HepG2 (cell line): Measurements from ENCODE around the gene TMOD2. TPM values are rescaled to one million over a fixed set of nuclear protein-coding genes. Genes with fewer than 3 reads are reported as not detected.

Experiments
- ATAC-seq: fragments of 200-7000 bp; cut with Tn5 transposase; 3 replicates; pipeline ENCODE4 v1.9.1; 2020; ENCODE audit warnings: mild to moderate bottlenecking, moderate library complexity
- Bru-seq: library from RNA; stranded (reverse); fragments of 400-500 nt; gene quantifications from one replicate; lab custom pipeline; 2021; lab: Mats Ljungman, UMichigan
- BruChase-seq, 2 experiments: library from RNA; stranded (reverse); fragments of 400-500 nt; gene quantifications; one replicate each; lab custom pipeline; 2021; lab: Mats Ljungman, UMichigan
- BruUV-seq: library from RNA; stranded (reverse); fragments of 400-500 nt; replicated peaks from 2 replicates; lab custom pipeline; 2021; lab: Mats Ljungman, UMichigan
- CTCF ChIA-PET: fragments of 300-600 bp; formaldehyde crosslinking; extraction: SDS; loops from one replicate; lab custom pipeline; 2021; ENCODE audit warnings: low total read pairs, inconsistent platforms, low intra/inter-chr PET ratio; lab: Yijun Ruan, JAX
- POLR2A ChIA-PET: fragments of 350-600 bp; sonication (Branson Sonifier 250); formaldehyde crosslinking; loops from one replicate; lab custom pipeline; 2020; ENCODE audit warnings: antibody characterized with exemption, inconsistent platforms; lab: Yijun Ruan, JAX
- DNase-seq: peaks from one replicate; pipeline ENCODE4 v3.0.0-alpha.2; 2015; ENCODE audit warnings: low spot score
- FAIRE-seq: peaks from 3 replicates; lab custom pipeline; 2011; peaks lifted over from hg19 to GRCh38; lab: Jason Lieb, UNC
- H2AFZ ChIP-seq: one replicate; pipeline ENCODE4 v1.6.1; 2011; ENCODE audit warnings: low read length, inconsistent platforms
- H3K27ac ChIP-seq: fragments of 300-600 bp; 3 replicates; pipeline ENCODE4 v1.8.0; 2011; ENCODE audit warnings: mixed run types, mild to moderate bottlenecking, mixed read lengths, low read length, inconsistent platforms; ENCODE audit not compliant: insufficient read depth; ENCODE audit errors: extremely low read length
- H3K27me3 ChIP-seq, 2 experiments: fragments of 200-600 bp in 1 of 2; 2 replicates in 1 of 2; 3 replicates in 1 of 2; pipeline versions ENCODE4 v1.6.0 to v1.8.0; 2011; ENCODE audit warnings: low read length in 2 of 2, mild to moderate bottlenecking in 2 of 2, moderate library complexity in 2 of 2, inconsistent platforms in 1 of 2; ENCODE audit not compliant: insufficient read depth in 2 of 2, control insufficient read depth in 1 of 2
- H3K36me3 ChIP-seq, 2 experiments: fragments of 200-600 bp in 1 of 2; replicated peaks in 1 of 2; 2 replicates in 1 of 2; 3 replicates in 1 of 2; pipeline versions ENCODE4 v1.5.1 to v1.8.0; 2011; ENCODE audit warnings: low read length in 2 of 2, inconsistent platforms in 1 of 2; ENCODE audit not compliant: insufficient read depth in 2 of 2, control insufficient read depth in 1 of 2
- H3K4me1 ChIP-seq: 2 replicates; pipeline ENCODE4 v1.5.1; 2012; ENCODE audit warnings: low read length, inconsistent platforms; ENCODE audit not compliant: insufficient read depth
- H3K4me2 ChIP-seq: 2 replicates; pipeline ENCODE4 v1.6.0; 2011; ENCODE audit warnings: low read depth, low read length, inconsistent platforms
- H3K4me3 ChIP-seq, 3 experiments: fragments of 200-600 bp in 1 of 3; sonication (generic), shearing (Covaris generic) in 1 of 3; replicated peaks in 1 of 3; 2 replicates each; pipeline ENCODE4 v1.5.1; 2011 to 2016; ENCODE audit warnings: low read length in 3 of 3, inconsistent platforms in 2 of 3, low read depth in 2 of 3, mild to moderate bottlenecking in 2 of 3, control low read depth in 1 of 3, mixed read lengths in 1 of 3; ENCODE audit not compliant: insufficient read depth in 1 of 3
- H3K79me2 ChIP-seq: one replicate; pipeline ENCODE4 v1.6.1; 2011; ENCODE audit warnings: low read length, inconsistent platforms; ENCODE audit not compliant: insufficient read depth
- H3K9ac ChIP-seq: 2 replicates; pipeline ENCODE4 v1.6.0; 2011; ENCODE audit warnings: mild to moderate bottlenecking, low read depth, low read length, inconsistent platforms; ENCODE audit not compliant: insufficient read depth
- H3K9me3 ChIP-seq: 2 replicates; pipeline ENCODE4 v1.5.1; 2012; ENCODE audit warnings: mild to moderate bottlenecking, low read length
- H4K20me1 ChIP-seq: 2 replicates; pipeline ENCODE4 v1.6.0; 2011; ENCODE audit warnings: inconsistent platforms, mild to moderate bottlenecking, low read length, moderate library complexity; ENCODE audit not compliant: insufficient read depth
- CBX1 ChIP-seq: IDR thresholded peaks from one replicate; pipeline ENCODE4 v1.6.1; 2016; ENCODE audit warnings: antibody characterized with exemption, low read depth
- HDAC6 ChIP-seq: fragments of 200-600 bp; sonication (generic); IDR thresholded peaks from 2 replicates; pipeline ENCODE4 v1.7.0; 2017; ENCODE audit warnings: mild to moderate bottlenecking, antibody characterized with exemption, low read length, low read depth
- MAZ ChIP-seq, 2 experiments: sonication (generic) in 1 of 2; formaldehyde crosslinking in 1 of 2; IDR thresholded peaks; 2 replicates each; pipeline versions ENCODE4 v1.5.0 to v1.6.1; 2012 to 2020; ENCODE audit warnings: low read depth in 2 of 2, mild to moderate bottlenecking in 2 of 2, borderline replicate concordance in 1 of 2, improper control_type of control experiment in 1 of 2, low read length in 1 of 2, missing genetic modification reagents in 1 of 2, moderate library complexity in 1 of 2
- MLXIP ChIP-seq: sonication (generic); formaldehyde crosslinking; IDR thresholded peaks from 2 replicates; pipeline ENCODE4 v1.9.0; 2021; ENCODE audit warnings: missing genetic modification reagents, borderline replicate concordance
- NFKBIZ ChIP-seq: IDR thresholded peaks from 2 replicates; pipeline ENCODE4 v1.6.1; 2018; ENCODE audit warnings: missing genetic modification reagents, missing compliant biosample characterization
- ZBTB14 ChIP-seq: sonication (generic); formaldehyde crosslinking; IDR thresholded peaks from 2 replicates; pipeline ENCODE4 v1.4.0; 2020; ENCODE audit warnings: missing genetic modification reagents
- ZBTB46 ChIP-seq: sonication (generic); formaldehyde crosslinking; IDR thresholded peaks from 2 replicates; pipeline ENCODE4 v1.4.0; 2020; ENCODE audit warnings: mild to moderate bottlenecking, missing genetic modification reagents, borderline replicate concordance
- ZFP90 ChIP-seq: sonication (generic); formaldehyde crosslinking; IDR thresholded peaks from 2 replicates; pipeline ENCODE4 v1.8.0; 2022; ENCODE audit warnings: missing genetic modification reagents, mild to moderate bottlenecking, inconsistent platforms, borderline replicate concordance
- WGBS: methylation state at CpG from one replicate; pipeline ENCODE4 v1.1.6; 2017; ENCODE audit warnings: low lambda C conversion rate; 5-methylcytosine and 5-hydroxymethylcytosine counted together
- in situ Hi-C: cut with HindIII; loops from 2 replicates; pipeline ENCODE4 v1.10.0; 2017; ENCODE audit warnings: low pct_unique_long_range_greater_than_20kb; ENCODE audit not compliant: extremely low pct_ligation_motif_present
- intact Hi-C: fragments of 100-400 bp; cut with micrococcal nuclease; formaldehyde crosslinking; loops from one replicate; pipeline ENCODE4 v1.10.0; 2022; ENCODE audit not compliant: unreplicated experiment
- long read RNA-seq, 2 experiments: library from RNA in 1 of 2; library from polyadenylated mRNA in 1 of 2; stranded (forward) in 1 of 2; unstranded in 1 of 2; transcript quantifications; one replicate each; pipeline ENCODE4 v2.0.0, GENCODE V29; 2019 to 2022
- polyA minus RNA-seq, 3 experiments: library from RNA; depleted of rRNA, polyadenylated mRNA; stranded (reverse); fragments of >200 nt; gene quantifications; 2 replicates each; pipeline ENCODE4 v1.2.3, GENCODE V29; 2011; ENCODE audit warnings: low replicate concordance in 1 of 3
- polyA plus RNA-seq, 8 experiments: library from polyadenylated mRNA; depleted of rRNA in 3 of 8; stranded (reverse) in 7 of 8; unstranded in 1 of 8; fragments of >200 nt; fragmentation: Illumina TruSeq in 4 of 8; extraction: Trizol in 4 of 8; gene quantifications; 2 replicates each; pipeline versions ENCODE4 v1.2.1 to v1.2.3, GENCODE V29; 2011 to 2016; ENCODE audit warnings: low read depth in 4 of 8, missing spikeins in 1 of 8, mixed read lengths in 1 of 8; ENCODE audit not compliant: insufficient read depth in 1 of 8
- total RNA-seq, 5 experiments: library from RNA; depleted of rRNA; stranded (reverse); fragments of >200 nt; fragmentation: Illumina TruSeq; extraction: Trizol; gene quantifications; 2 replicates each; pipeline ENCODE4 v1.2.3, GENCODE V29; 2016; ENCODE audit warnings: low read depth in 1 of 5

TMOD2 gene
- 0.02 and 0.14 TPM in 2 replicates for total RNA-seq (2016; rRNA removed; fragmentation: Illumina TruSeq; extraction: Trizol)
- under 0.01 TPM in 1 of 2 replicates, not detected in the other for total RNA-seq (2016; cell fraction: cytosol; rRNA removed; fragmentation: Illumina TruSeq; extraction: Trizol; ENCODE audit: low read depth)
- 0.01 and 0.04 TPM in 2 replicates for total RNA-seq (2016; cell fraction: insoluble cytoplasmic fraction; rRNA removed; fragmentation: Illumina TruSeq; extraction: Trizol)
- 0.03 TPM in 1 of 2 replicates, not detected in the other for total RNA-seq (2016; cell fraction: membrane; rRNA removed; fragmentation: Illumina TruSeq; extraction: Trizol)
- total RNA-seq (2016; cell fraction: nucleus; rRNA removed; fragmentation: Illumina TruSeq; extraction: Trizol): 0.16 TPM in 2 replicates
- polyA plus RNA-seq (2011; rRNA removed): 0.01 and 0.21 TPM in 2 replicates
- polyA plus RNA-seq (2011; cell fraction: cytosol; rRNA removed): 0.05 TPM in 1 of 2 replicates, not detected in the other
- polyA plus RNA-seq (2011; cell fraction: nucleus; rRNA removed): 0.03 and 0.05 TPM in 2 replicates
- polyA plus RNA-seq (2012): 0.04 TPM in 1 of 2 replicates, not detected in the other
- polyA plus RNA-seq (2016; cell fraction: cytosol; fragmentation: Illumina TruSeq; extraction: Trizol; ENCODE audit: low read depth): 0.09 and 0.16 TPM in 2 replicates
- polyA plus RNA-seq (2016; cell fraction: insoluble cytoplasmic fraction; fragmentation: Illumina TruSeq; extraction: Trizol; ENCODE audit: low read depth): 0.02 and 0.17 TPM in 2 replicates
- not detected in 2 replicates for polyA plus RNA-seq (2016; cell fraction: membrane; fragmentation: Illumina TruSeq; extraction: Trizol; ENCODE audit: low read depth)
- polyA plus RNA-seq (2016; cell fraction: nucleus; fragmentation: Illumina TruSeq; extraction: Trizol; ENCODE audit: insufficient read depth, low read depth): not detected in 2 replicates
- polyA minus RNA-seq (2011; rRNA and poly(A)+ RNA removed; ENCODE audit: low replicate concordance): 0.09 TPM in 1 of 2 replicates, not detected in the other
- polyA minus RNA-seq (2011; cell fraction: cytosol; rRNA and poly(A)+ RNA removed): not detected in 2 replicates
- under 0.01 and 0.37 TPM in 2 replicates for polyA minus RNA-seq (2011; cell fraction: nucleus; rRNA and poly(A)+ RNA removed)
- Bru-seq, nascent RNA: percentile 10 among the genes with signal in this experiment
- BruChase-seq, experiment 1, labeled RNA remaining after a 6-hour chase: percentile 12 among the genes with signal in this experiment
- percentile 11 among the genes with signal in this experiment for BruChase-seq, experiment 2, labeled RNA remaining after a 2-hour chase
- long read RNA-seq, experiment 1: 0 reads
- long read RNA-seq, experiment 2, partial matches to known transcripts: 0 of 1 reads
- long read RNA-seq, experiment 2, other reads (novel, unspliced or antisense): 1 of 1 reads

- BruUV-seq: no TSS peak
- Histone ChIP-seq H3K79me2 (no peaks in the 10 kb centered on the region), H3K9me3 (no peaks in the 10 kb centered on the region), H3K4me1 (no peaks in the 10 kb centered on the region), H3K4me3 (peak within 1 kb of the TSS; percentile 44 to 67 (median 55)), H3K9ac (no peak within 1 kb of the TSS), H2AFZ (no peak within 1 kb of the TSS), H3K4me2 (peak within 1 kb of the TSS; percentile 76), H3K36me3 (no peaks in the 10 kb centered on the region), H3K27ac (no peak within 1 kb of the TSS), H4K20me1 (no peaks in the 10 kb centered on the region), H3K27me3 (peaks cover 4 to 63% of the 10 kb centered on the region in 2 experiments; a peak in 4 of 5 replicates)
- CTCF ChIA-PET: no interaction called here
- peak; percentile 91 for ATAC-seq
- no peak for FAIRE-seq
- POLR2A ChIA-PET: no interaction called here
- intact Hi-C loops (no loop called here), in situ Hi-C loops (no loop called here)
- no peak for DNase-seq
- WGBS: 21% methylated on average over 29 of the region's 65 CpGs
- no peak for TF ChIP-seq MAZ (IDR thresholded peaks at IDR 0.05; ENCODE audit: borderline replicate concordance, low read depth, low read length)
- TF ChIP-seq MAZ (CRISPR knock-in tag; IDR thresholded peaks at IDR 0.05; ENCODE audit: low read depth): 0 out of 2 replicates have a peak, but pooled peaks have one; percentile 27
- TF ChIP-seq CBX1: no peak
- TF ChIP-seq ZFP90: no peak
- TF ChIP-seq ZBTB46 (CRISPR knock-in tag): no peak
- TF ChIP-seq MLXIP (CRISPR knock-in tag): no peak
- TF ChIP-seq HDAC6: no peak
- no peak for TF ChIP-seq NFKBIZ (CRISPR knock-in tag)
- TF ChIP-seq ZBTB14: peak; percentile 71
Measured at GRCh38 chr15:51750792-51751696, at the start of gene TMOD2. TSS of gene TMOD2 (plus strand) at chr15:51751597. CDS start at chr15:51766442, 14,845 bp downstream.
